Kidney (tissue), 22 donors: ENCODE results near the gene AEBP2. TPM values are rescaled to one million over a fixed set of nuclear protein-coding genes. Genes with fewer than 3 reads are reported as not detected.
A peak's percentile ranks its signal among the peaks of the same experiment; 100 is the strongest.
"Not testable (repeated sequence)": the region's sequence is repeated elsewhere in the genome, so short reads cannot be mapped to it uniquely, and the experiment has no call there.

Experiments
- DNase-seq, 5 donors: peaks; one replicate each; pipeline ENCODE4 v3.0.0-alpha.2; 2013 to 2020
- FAIRE-seq: peaks from 2 replicates; lab custom pipeline; 2012; peaks lifted over from hg19 to GRCh38; lab: Jason Lieb, UNC
- H3K27ac ChIP-seq, 2 donors: one replicate each; pipeline ENCODE4 v1.7.0; 2013; ENCODE audit warnings: low read depth in 2 of 2, low read length in 2 of 2, inconsistent platforms in 1 of 2
- H3K27me3 ChIP-seq: one replicate; pipeline ENCODE4 v1.7.1; 2013; ENCODE audit warnings: low read length, inconsistent platforms; ENCODE audit not compliant: control insufficient read depth, insufficient read depth
- H3K36me3 ChIP-seq, 3 donors: one replicate each; pipeline versions ENCODE4 v1.7.0 to v1.7.1; 2013; ENCODE audit warnings: low read length in 3 of 3, control low read depth in 1 of 3, inconsistent platforms in 1 of 3; ENCODE audit not compliant: insufficient read depth in 3 of 3, control insufficient read depth in 2 of 3
- H3K4me1 ChIP-seq, 3 donors: one replicate each; pipeline versions ENCODE4 v1.7.0 to v1.7.1; 2013; ENCODE audit warnings: low read length in 3 of 3, inconsistent platforms in 1 of 3, low read depth in 1 of 3; ENCODE audit not compliant: control insufficient read depth in 2 of 3, insufficient read depth in 2 of 3
- H3K4me3 ChIP-seq, 3 donors: one replicate each; pipeline versions ENCODE4 v1.7.0 to v1.8.1; 2013; ENCODE audit warnings: low read length in 3 of 3, control low read depth in 1 of 3, inconsistent platforms in 1 of 3
- H3K9ac ChIP-seq, 3 donors: one replicate each; pipeline versions ENCODE4 v1.7.0 to v1.7.1; 2013; ENCODE audit warnings: low read length in 3 of 3, control low read depth in 1 of 3, inconsistent platforms in 1 of 3
- H3K9me3 ChIP-seq, 3 donors: one replicate each; pipeline versions ENCODE4 v1.7.0 to v1.7.1; 2013; ENCODE audit warnings: low read length in 3 of 3, control low read depth in 1 of 3, inconsistent platforms in 1 of 3; ENCODE audit not compliant: control insufficient read depth in 2 of 3, insufficient read depth in 1 of 3
- intact Hi-C: fragments of 100-400 bp; cut with DNase I; formaldehyde crosslinking; loops from one replicate; pipeline ENCODE4 v1.11.1; 2022
- long read RNA-seq, 10 donors: library from polyadenylated mRNA in 1 of 10; unstranded in 1 of 10; transcript quantifications; one replicate each; pipeline ENCODE4 v2.0.0 and lab custom pipeline, GENCODE V29; 2021 to 2026
- polyA plus RNA-seq: library from polyadenylated mRNA; stranded (reverse); fragments of 350-450 nt; fragmentation: Illumina TruSeq; extraction: RNeasy Lipid Tissue Mini Kit (QIAGEN cat#74804); gene quantifications from one replicate; pipeline ENCODE4 v1.2.3, GENCODE V29; 2014; ENCODE audit warnings: low read depth, low replicate concordance; ENCODE audit not compliant: insufficient read depth
- total RNA-seq: library from RNA; stranded (reverse); fragmentation: NEBNext Ultra II Directional; extraction: Animal tissue kit (Norgen Biotek cat#: 25700); gene quantifications from one replicate; pipeline ENCODE4 v1.2.1, GENCODE V29; 2021
- TF ChIP-seq, protein P1 (sequence below): IDR thresholded peaks from 3 replicates; pipeline ENCODE4 v1.5.1; 2012; ENCODE audit warnings: mild to moderate bottlenecking, moderate library complexity, borderline replicate concordance; ENCODE audit not compliant: insufficient read depth; ENCODE audit errors: extremely low read depth
- donor health status: control.
- donor health status: control.
- donor health status: control.
- donor health status: control.
- donor health status: control.
- donor health status: DM: yes; HTN: yes; CAD: no.
- donor health status: Normal renal cell carcinoma (clear cell type).

The AEBP2 gene, protein sequence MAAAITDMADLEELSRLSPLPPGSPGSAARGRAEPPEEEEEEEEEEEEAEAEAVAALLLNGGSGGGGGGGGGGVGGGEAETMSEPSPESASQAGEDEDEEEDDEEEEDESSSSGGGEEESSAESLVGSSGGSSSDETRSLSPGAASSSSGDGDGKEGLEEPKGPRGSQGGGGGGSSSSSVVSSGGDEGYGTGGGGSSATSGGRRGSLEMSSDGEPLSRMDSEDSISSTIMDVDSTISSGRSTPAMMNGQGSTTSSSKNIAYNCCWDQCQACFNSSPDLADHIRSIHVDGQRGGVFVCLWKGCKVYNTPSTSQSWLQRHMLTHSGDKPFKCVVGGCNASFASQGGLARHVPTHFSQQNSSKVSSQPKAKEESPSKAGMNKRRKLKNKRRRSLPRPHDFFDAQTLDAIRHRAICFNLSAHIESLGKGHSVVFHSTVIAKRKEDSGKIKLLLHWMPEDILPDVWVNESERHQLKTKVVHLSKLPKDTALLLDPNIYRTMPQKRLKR
- total RNA-seq (46.4 TPM), polyA plus RNA-seq (12.0 TPM)
- long read RNA-seq, donor 1, partial matches to known transcripts: 0 of 1 reads
- long read RNA-seq, donor 1, other reads (novel, unspliced or antisense): 0 of 1 reads
- long read RNA-seq, donor 2, full-length matches to known transcripts: 3 of 3 reads
- long read RNA-seq, donor 2, partial matches to known transcripts: 0 of 3 reads
- long read RNA-seq, donor 2, other reads (novel, unspliced or antisense): 0 of 3 reads
- long read RNA-seq, donor 3, full-length matches to known transcripts: 4 of 4 reads
- long read RNA-seq, donor 3, partial matches to known transcripts: 0 of 4 reads
- long read RNA-seq, donor 3, other reads (novel, unspliced or antisense): 0 of 4 reads
- long read RNA-seq, donor 4, full-length matches to known transcripts: 7 of 13 reads
- long read RNA-seq, donor 4, partial matches to known transcripts: 6 of 13 reads
- long read RNA-seq, donor 4, other reads (novel, unspliced or antisense): 0 of 13 reads
- long read RNA-seq, donor 5, full-length matches to known transcripts: 1 of 1 reads
- long read RNA-seq, donor 5, partial matches to known transcripts: 0 of 1 reads
- long read RNA-seq, donor 5, other reads (novel, unspliced or antisense): 0 of 1 reads
- long read RNA-seq, donor 6, full-length matches to known transcripts: 1 of 1 reads
- long read RNA-seq, donor 6, partial matches to known transcripts: 0 of 1 reads
- long read RNA-seq, donor 6, other reads (novel, unspliced or antisense): 0 of 1 reads
- long read RNA-seq, donor 7, full-length matches to known transcripts: 19 of 30 reads
- long read RNA-seq, donor 7, partial matches to known transcripts: 3 of 30 reads
- long read RNA-seq, donor 7, other reads (novel, unspliced or antisense): 8 of 30 reads
- long read RNA-seq, donor 8, full-length matches to known transcripts: 2 of 2 reads
- long read RNA-seq, donor 8, partial matches to known transcripts: 0 of 2 reads
- long read RNA-seq, donor 8, other reads (novel, unspliced or antisense): 0 of 2 reads
- long read RNA-seq, donor 9, partial matches to known transcripts: 0 of 1 reads
- long read RNA-seq, donor 9, other reads (novel, unspliced or antisense): 0 of 1 reads
- long read RNA-seq, donor 10, full-length matches to known transcripts: 3 of 56 reads
- long read RNA-seq, donor 10, partial matches to known transcripts: 53 of 56 reads
- long read RNA-seq, donor 10, other reads (novel, unspliced or antisense): 0 of 56 reads

DNA sequence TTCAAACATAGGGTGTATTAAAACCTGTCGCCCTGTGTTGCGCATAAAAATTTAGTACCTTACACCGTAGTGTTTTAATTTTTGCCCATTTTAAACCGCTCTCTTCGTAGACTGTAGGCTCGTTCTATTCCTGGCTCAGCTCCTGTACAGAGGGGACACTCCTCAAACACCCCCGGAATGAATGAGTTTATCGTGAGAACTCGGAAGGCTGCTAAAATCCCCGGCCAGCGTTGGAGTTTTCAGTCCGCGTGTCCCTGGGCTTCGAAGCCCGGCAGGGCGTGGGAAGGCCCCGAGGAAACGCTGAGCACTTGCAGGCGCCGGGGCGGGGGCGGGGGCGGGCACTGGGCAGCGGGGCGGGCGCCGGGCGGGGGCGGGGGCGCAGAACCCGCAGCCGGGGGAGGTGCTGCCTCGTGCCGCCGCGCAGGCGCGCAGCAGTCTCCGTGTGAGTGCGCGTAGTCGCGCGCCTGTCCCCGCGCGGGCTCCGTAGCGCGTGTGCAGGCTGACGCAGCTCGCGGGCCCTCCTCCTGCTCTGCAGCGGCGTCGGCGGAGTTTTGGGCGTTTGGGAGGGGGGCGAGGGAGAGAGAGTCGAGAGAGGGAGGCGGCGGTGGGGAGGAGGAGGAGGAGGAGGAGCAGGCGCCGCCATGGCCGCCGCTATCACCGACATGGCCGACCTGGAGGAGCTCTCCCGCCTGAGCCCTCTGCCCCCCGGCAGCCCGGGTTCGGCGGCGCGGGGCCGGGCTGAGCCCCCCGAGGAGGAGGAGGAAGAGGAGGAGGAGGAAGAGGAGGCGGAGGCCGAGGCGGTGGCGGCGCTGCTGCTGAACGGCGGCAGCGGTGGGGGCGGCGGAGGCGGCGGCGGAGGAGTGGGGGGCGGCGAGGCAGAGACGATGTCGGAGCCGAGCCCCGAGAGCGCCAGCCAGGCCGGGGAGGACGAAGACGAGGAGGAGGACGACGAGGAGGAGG is at the start of gene AEBP2:
TSS of gene AEBP2 (plus strand) at position 434 of the 960 bp plus-strand sequence. CDS start at position 642, 208 bp downstream.
- Histone ChIP-seq H3K27me3 (no peaks in the 10 kb centered on the region), H3K27ac (peak within 1 kb of the TSS; percentile 87 to 92), H3K9me3 (no peaks in the 10 kb centered on the region), H3K36me3 (no peaks in the 10 kb centered on the region), H3K4me3 (peak within 1 kb of the TSS; percentile 68 to 94 (median 87)), H3K4me1 (peaks cover 0 to 8% (median 0%) of the 10 kb centered on the region in 3 donors), H3K9ac (peak within 1 kb of the TSS; percentile 55 to 81 (median 77))
- DNase-seq (peak; percentile 93 to 99 (median 97)), FAIRE-seq (no peak)
- intact Hi-C loops: no loop called here
- TF ChIP-seq, protein P1, sequence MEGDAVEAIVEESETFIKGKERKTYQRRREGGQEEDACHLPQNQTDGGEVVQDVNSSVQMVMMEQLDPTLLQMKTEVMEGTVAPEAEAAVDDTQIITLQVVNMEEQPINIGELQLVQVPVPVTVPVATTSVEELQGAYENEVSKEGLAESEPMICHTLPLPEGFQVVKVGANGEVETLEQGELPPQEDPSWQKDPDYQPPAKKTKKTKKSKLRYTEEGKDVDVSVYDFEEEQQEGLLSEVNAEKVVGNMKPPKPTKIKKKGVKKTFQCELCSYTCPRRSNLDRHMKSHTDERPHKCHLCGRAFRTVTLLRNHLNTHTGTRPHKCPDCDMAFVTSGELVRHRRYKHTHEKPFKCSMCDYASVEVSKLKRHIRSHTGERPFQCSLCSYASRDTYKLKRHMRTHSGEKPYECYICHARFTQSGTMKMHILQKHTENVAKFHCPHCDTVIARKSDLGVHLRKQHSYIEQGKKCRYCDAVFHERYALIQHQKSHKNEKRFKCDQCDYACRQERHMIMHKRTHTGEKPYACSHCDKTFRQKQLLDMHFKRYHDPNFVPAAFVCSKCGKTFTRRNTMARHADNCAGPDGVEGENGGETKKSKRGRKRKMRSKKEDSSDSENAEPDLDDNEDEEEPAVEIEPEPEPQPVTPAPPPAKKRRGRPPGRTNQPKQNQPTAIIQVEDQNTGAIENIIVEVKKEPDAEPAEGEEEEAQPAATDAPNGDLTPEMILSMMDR: no peak

DNA sequence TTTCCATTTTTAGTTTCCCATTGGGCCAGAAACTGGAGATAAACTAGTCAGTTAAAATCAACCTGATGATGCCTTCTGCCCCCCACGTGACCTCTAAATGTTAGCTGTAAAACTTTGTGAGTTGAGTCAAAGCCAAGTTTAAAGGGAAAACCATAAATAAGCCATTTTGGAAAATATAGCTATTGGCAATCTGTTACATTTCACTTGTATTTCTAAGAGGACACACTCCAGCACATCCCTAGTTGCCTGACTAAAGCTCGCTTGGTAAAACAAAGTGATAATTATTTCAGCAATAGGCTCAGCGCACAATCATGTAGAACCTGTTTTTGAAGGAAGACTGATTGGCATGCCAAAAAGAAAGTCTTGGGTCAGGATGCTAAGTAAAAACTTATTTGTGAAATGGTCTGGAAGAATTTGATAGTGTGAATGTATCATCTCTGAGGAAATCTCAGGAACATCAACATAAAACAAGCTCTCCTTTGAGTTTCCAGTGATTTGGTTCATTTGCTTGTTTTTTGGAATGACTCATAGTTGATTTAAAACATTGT is 49.2 kb upstream of the AEBP2 start:
- intact Hi-C loops: no loop called here

DNA sequence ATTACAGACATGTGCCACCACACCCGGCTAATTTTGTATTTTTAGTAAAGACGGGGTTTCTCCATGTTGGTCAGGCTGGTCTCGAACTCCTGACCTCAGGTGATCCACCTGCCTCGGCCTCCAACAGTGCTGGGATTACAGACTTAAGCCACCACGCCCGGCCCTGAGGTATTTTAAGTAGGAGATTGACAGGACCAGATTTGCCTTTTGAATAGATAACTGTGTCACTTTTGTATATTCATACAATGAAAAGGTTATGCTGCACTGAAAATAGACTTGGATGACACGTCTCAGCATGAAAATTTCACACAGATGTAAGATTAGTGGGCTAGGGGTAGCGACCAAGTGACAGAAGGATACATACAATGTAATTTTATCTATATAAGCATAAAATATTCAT is 46.6 kb upstream of the AEBP2 start:
- H3K4me1 ChIP-seq, H3K4me3 ChIP-seq, H3K36me3 ChIP-seq, FAIRE-seq, H3K27me3 ChIP-seq, H3K9me3 ChIP-seq, H3K9ac ChIP-seq, DNase-seq, H3K27ac ChIP-seq, intact Hi-C loops: not testable (repeated sequence)

More for the DNA sequence above, 49.2 kb upstream of the AEBP2 start:
- no peaks in the 10 kb centered on the region for H3K27me3 ChIP-seq
- no peak overlapping the region for H3K27ac ChIP-seq
- H3K9ac ChIP-seq: no peak overlapping the region
- no peaks in the 10 kb centered on the region for H3K36me3 ChIP-seq
- DNase-seq: peak in 2 of 5 donors; percentile 31 to 72
- no peaks in the 10 kb centered on the region for H3K4me1 ChIP-seq
- no peaks in the 10 kb centered on the region for H3K9me3 ChIP-seq
- TF ChIP-seq, protein P1: no peak
- FAIRE-seq: no peak
- H3K4me3 ChIP-seq: no peak overlapping the region
